Stimulated activated CD4-positive, alpha-beta T cell treated with anti-CD3 and anti-CD28 coated beads, Interleukin-2, amount 100 ng/mL, for 48 hours (primary cell): ENCODE measurements around the gene CHRND.
A peak's percentile ranks its signal among the peaks of the same experiment; 100 is the strongest.

ENCODE experiments used
- DNase-seq, 2 donors: peaks; one replicate each; pipeline ENCODE4 v3.0.0-alpha.2; 2020

Gene CHRND

GRCh38 chr2:232488097-232488711 lies 37.8 kb upstream of the CHRND start:
- no peak for DNase-seq

GRCh38 chr2:232488721-232489300 lies 37.1 kb upstream of the CHRND start:
- DNase-seq, result no peak

GRCh38 chr2:232489516-232490220 lies 36.3 kb upstream of the CHRND start:
- DNase-seq, result no peak

- DNase-seq, result no peak
Observed at GRCh38 chr2:232490221-232491138, 35.5 kb upstream of the CHRND start.

GRCh38 chr2:232491139-232491780 lies 34.7 kb upstream of the CHRND start:
- no peak for DNase-seq

- DNase-seq, result no peak
Observed at GRCh38 chr2:232492236-232492848, 33.6 kb upstream of the CHRND start.

GRCh38 chr2:232492963-232493700 lies 32.8 kb upstream of the CHRND start:
- DNase-seq, result no peak

GRCh38 chr2:232493701-232494474 lies 32.1 kb upstream of the CHRND start:
- DNase-seq, result no peak

- no peak for DNase-seq
Observed at GRCh38 chr2:232494542-232494941, 31.4 kb upstream of the CHRND start.

GRCh38 chr2:232495292-232495691 lies 30.7 kb upstream of the CHRND start:
- DNase-seq, result no peak

- no peak for DNase-seq
Observed at GRCh38 chr2:232496501-232497270, 29.3 kb upstream of the CHRND start.

GRCh38 chr2:232497348-232497747 lies 28.6 kb upstream of the CHRND start:
- DNase-seq, result no peak

- DNase-seq, result no peak
Observed at GRCh38 chr2:232498452-232498851, 27.5 kb upstream of the CHRND start.

GRCh38 chr2:232501331-232501771 lies 24.6 kb upstream of the CHRND start:
- DNase-seq, result no peak

- DNase-seq, result no peak
Observed at GRCh38 chr2:232501794-232502390, 24.1 kb upstream of the CHRND start.

- DNase-seq, result no peak
Observed at GRCh38 chr2:232502511-232502910, 23.4 kb upstream of the CHRND start.

- peak; percentile 21 to 34 for DNase-seq
Observed at GRCh38 chr2:232502911-232503808, 22.8 kb upstream of the CHRND start.

GRCh38 chr2:232503809-232504323 lies 22.1 kb upstream of the CHRND start:
- no peak for DNase-seq
